Upper lobe of left lung (tissue), 4 donors: Measurements from ENCODE around the gene CELSR1.

Experiments used
- POLR2A ChIP-seq, 4 donors: fragments of 450-650 bp; IDR thresholded peaks; one replicate each; pipeline ENCODE4 v1.5.1; 2016 to 2017; ENCODE audit warnings: antibody characterized with exemption in 4 of 4, mild to moderate bottlenecking in 2 of 4
- POLR2AphosphoS5 ChIP-seq, 2 donors: sonication (generic); formaldehyde crosslinking; IDR thresholded peaks; one replicate each; pipeline ENCODE4 v1.5.1; 2017; ENCODE audit warnings: antibody characterized with exemption in 2 of 2
- TF ChIP-seq, protein P1 (sequence below), 6 experiments: fragments of 450-650 bp in 4 of 6; fragments of 200-600 bp in 2 of 6; sonication (generic) in 2 of 6; IDR thresholded peaks; one replicate each; pipeline ENCODE4 v1.5.1; 2016 to 2019; ENCODE audit warnings: antibody characterized with exemption in 6 of 6

DNA sequence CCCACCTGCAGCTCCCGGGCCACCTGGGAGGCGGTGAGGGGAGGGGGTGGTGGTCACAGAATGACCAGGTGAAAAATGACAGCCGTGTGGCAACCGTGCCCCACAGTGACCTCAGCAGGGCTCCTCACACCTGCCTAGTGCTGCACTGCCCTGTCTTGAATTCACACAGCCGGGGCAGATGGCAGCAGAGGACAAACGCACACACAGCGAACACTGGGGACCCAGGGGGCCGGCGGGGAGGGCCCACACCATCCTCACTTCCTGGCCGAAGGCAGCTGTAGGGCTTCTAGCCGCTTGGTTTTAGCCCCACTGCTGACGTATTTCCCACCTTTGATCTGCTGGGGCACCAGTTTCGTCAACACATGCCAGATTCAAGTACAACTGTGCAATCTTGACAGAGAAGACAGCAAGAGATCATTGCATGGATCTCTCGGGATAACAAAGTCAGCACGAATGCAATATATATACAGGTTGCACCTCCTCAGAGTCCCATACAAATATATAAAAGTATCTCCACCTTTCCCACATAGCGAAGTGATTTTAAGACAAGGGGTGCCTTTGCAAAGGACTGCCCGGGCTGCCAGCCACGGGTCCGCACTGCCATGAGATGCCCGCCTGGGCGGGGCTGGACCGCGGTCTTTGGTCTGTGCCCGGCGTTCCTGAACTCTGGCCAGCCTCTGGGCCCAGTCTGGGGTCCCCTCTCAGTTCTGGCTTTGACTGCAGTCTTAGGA is 175.1 kb downstream of the CELSR1 start:
- TF ChIP-seq POLR2A (IDR thresholded peaks at IDR 0.05) = no peak
- TF ChIP-seq, protein P1, sequence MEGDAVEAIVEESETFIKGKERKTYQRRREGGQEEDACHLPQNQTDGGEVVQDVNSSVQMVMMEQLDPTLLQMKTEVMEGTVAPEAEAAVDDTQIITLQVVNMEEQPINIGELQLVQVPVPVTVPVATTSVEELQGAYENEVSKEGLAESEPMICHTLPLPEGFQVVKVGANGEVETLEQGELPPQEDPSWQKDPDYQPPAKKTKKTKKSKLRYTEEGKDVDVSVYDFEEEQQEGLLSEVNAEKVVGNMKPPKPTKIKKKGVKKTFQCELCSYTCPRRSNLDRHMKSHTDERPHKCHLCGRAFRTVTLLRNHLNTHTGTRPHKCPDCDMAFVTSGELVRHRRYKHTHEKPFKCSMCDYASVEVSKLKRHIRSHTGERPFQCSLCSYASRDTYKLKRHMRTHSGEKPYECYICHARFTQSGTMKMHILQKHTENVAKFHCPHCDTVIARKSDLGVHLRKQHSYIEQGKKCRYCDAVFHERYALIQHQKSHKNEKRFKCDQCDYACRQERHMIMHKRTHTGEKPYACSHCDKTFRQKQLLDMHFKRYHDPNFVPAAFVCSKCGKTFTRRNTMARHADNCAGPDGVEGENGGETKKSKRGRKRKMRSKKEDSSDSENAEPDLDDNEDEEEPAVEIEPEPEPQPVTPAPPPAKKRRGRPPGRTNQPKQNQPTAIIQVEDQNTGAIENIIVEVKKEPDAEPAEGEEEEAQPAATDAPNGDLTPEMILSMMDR (IDR thresholded peaks at IDR 0.05) = no peak
- no peak for TF ChIP-seq POLR2AphosphoS5 (IDR thresholded peaks at IDR 0.05)
